IMR-90 (cell line): ENCODE results near the gene ELFN1. TPM values are rescaled to one million over a fixed set of nuclear protein-coding genes. Genes with fewer than 3 reads are reported as not detected.

Experiments
- ATAC-seq: fragments of 200-7000 bp; cut with Tn5 transposase; 2 replicates; pipeline ENCODE4 v1.9.1; 2020; ENCODE audit warnings: low read depth, mild to moderate bottlenecking, moderate library complexity
- BruUV-seq: library from RNA; stranded (reverse); fragments of 400-500 nt; replicated peaks from 2 replicates; lab custom pipeline; 2021; lab: Mats Ljungman, UMichigan
- CTCF ChIA-PET: fragments of 300-600 bp; formaldehyde crosslinking; extraction: SDS; loops from one replicate; lab custom pipeline; 2021; ENCODE audit warnings: antibody characterized with exemption; lab: Yijun Ruan, JAX
- POLR2A ChIA-PET: fragments of 300-600 bp; sonication (Branson Sonifier 250); formaldehyde crosslinking; loops from one replicate; lab custom pipeline; 2022; ENCODE audit warnings: antibody characterized with exemption; ENCODE audit not compliant: unreplicated experiment; lab: Charles Lee
- DNase-seq: peaks from one replicate; pipeline ENCODE4 v3.0.0; 2013
- H2AFZ ChIP-seq: replicated peaks from 2 replicates; pipeline ENCODE3; 2013; ENCODE audit warnings: low read length, mild to moderate bottlenecking; ENCODE audit not compliant: poor library complexity
- H2AK5ac ChIP-seq: 2 replicates; pipeline ENCODE4 v1.6.1; 2013; ENCODE audit warnings: low read depth, low read length, inconsistent platforms
- H2AK9ac ChIP-seq: replicated peaks from 2 replicates; pipeline ENCODE3; 2013; ENCODE audit warnings: mild to moderate bottlenecking, low read depth, low read length, moderate library complexity; ENCODE audit not compliant: poor library complexity
- H2BK120ac ChIP-seq: 2 replicates; pipeline ENCODE4 v1.6.1; 2013; ENCODE audit warnings: low read depth, low read length, inconsistent platforms
- H2BK15ac ChIP-seq: 3 replicates; pipeline ENCODE4 v1.6.1; 2013; ENCODE audit warnings: low read depth, low read length, inconsistent platforms
- H2BK20ac ChIP-seq: 2 replicates; pipeline ENCODE4 v1.6.1; 2013; ENCODE audit warnings: low read depth, mild to moderate bottlenecking, inconsistent platforms, low read length, moderate library complexity
- H2BK5ac ChIP-seq: 2 replicates; pipeline ENCODE4 v1.6.1; 2013; ENCODE audit warnings: mild to moderate bottlenecking, low read depth, low read length, inconsistent platforms; ENCODE audit not compliant: poor library complexity, severe bottlenecking
- H3K14ac ChIP-seq: replicated peaks from 2 replicates; pipeline ENCODE4 v1.6.1; 2013; ENCODE audit warnings: low read depth, low read length, inconsistent platforms
- H3K18ac ChIP-seq: 2 replicates; pipeline ENCODE4 v1.6.1; 2013; ENCODE audit warnings: low read depth, low read length, control low read depth
- H3K23ac ChIP-seq: 2 replicates; pipeline ENCODE4 v1.6.1; 2013; ENCODE audit warnings: low read depth, low read length, inconsistent platforms
- H3K27ac ChIP-seq: 2 replicates; pipeline ENCODE4 v1.5.1; 2013; ENCODE audit warnings: mild to moderate bottlenecking, control low read depth, low read length; ENCODE audit not compliant: insufficient read depth
- H3K27me3 ChIP-seq: 2 replicates; pipeline ENCODE4 v1.6.1; 2013; ENCODE audit warnings: low read length; ENCODE audit not compliant: control insufficient read depth, insufficient read depth
- H3K36me3 ChIP-seq: 2 replicates; pipeline ENCODE4 v1.6.1; 2013; ENCODE audit warnings: low read length, mixed read lengths; ENCODE audit not compliant: control insufficient read depth, insufficient read depth
- H3K4ac ChIP-seq: 2 replicates; pipeline ENCODE4 v1.6.1; 2013; ENCODE audit warnings: low read depth, low read length, inconsistent platforms
- H3K4me1 ChIP-seq: 2 replicates; pipeline ENCODE4 v1.6.1; 2013; ENCODE audit warnings: low read length, mixed read lengths; ENCODE audit not compliant: control insufficient read depth, insufficient read depth
- H3K4me2 ChIP-seq: 2 replicates; pipeline ENCODE4 v1.6.1; 2013; ENCODE audit warnings: low read depth, mild to moderate bottlenecking, control low read depth, low read length, moderate library complexity
- H3K4me3 ChIP-seq: 2 replicates; pipeline ENCODE4 v1.5.1; 2013; ENCODE audit warnings: low read depth, mild to moderate bottlenecking, control low read depth, low read length, moderate library complexity; ENCODE audit not compliant: insufficient read depth
- H3K56ac ChIP-seq: 2 replicates; pipeline ENCODE4 v1.6.1; 2013; ENCODE audit warnings: low read length, inconsistent platforms; ENCODE audit not compliant: insufficient read depth; ENCODE audit errors: extremely low read depth
- H3K79me1 ChIP-seq, 2 experiments: 2 replicates each; pipeline ENCODE4 v1.6.1; 2013; ENCODE audit warnings: low read length in 2 of 2, inconsistent platforms in 1 of 2, low read depth in 1 of 2
- H3K9ac ChIP-seq: 2 replicates; pipeline ENCODE4 v1.6.1; 2013; ENCODE audit warnings: low read depth, low read length, control low read depth
- H3K9me1 ChIP-seq: 2 replicates; pipeline ENCODE4 v1.6.1; 2013; ENCODE audit warnings: low read length, inconsistent platforms; ENCODE audit not compliant: insufficient read depth
- H3K9me3 ChIP-seq: 2 replicates; pipeline ENCODE4 v1.6.1; 2013; ENCODE audit warnings: low read length; ENCODE audit not compliant: control insufficient read depth, insufficient read depth
- H4K20me1 ChIP-seq: 2 replicates; pipeline ENCODE4 v1.6.1; 2013; ENCODE audit warnings: low read length, inconsistent platforms; ENCODE audit not compliant: insufficient read depth
- H4K5ac ChIP-seq: 2 replicates; pipeline ENCODE4 v1.6.1; 2013; ENCODE audit warnings: mild to moderate bottlenecking, low read depth, low read length, control low read depth
- H4K8ac ChIP-seq, 2 experiments: 2 replicates each; pipeline ENCODE4 v1.6.1; 2013; ENCODE audit warnings: low read depth in 2 of 2, low read length in 2 of 2, control low read depth in 1 of 2, inconsistent platforms in 1 of 2
- H4K91ac ChIP-seq: 2 replicates; pipeline ENCODE4 v1.6.1; 2013; ENCODE audit warnings: low read depth, low read length, inconsistent platforms; ENCODE audit not compliant: insufficient read depth
- BHLHE40 ChIP-seq: fragments of 150-350 bp; IDR thresholded peaks from 2 replicates; pipeline ENCODE4 v1.6.1; 2016; ENCODE audit warnings: mild to moderate bottlenecking, low read depth, low read length
- CEBPB ChIP-seq: IDR thresholded peaks from 2 replicates; pipeline ENCODE4 v1.6.1; 2012; ENCODE audit warnings: low read depth, low read length, improper control_type of control experiment
- CHD1 ChIP-seq: IDR thresholded peaks from 2 replicates; pipeline ENCODE4 v1.6.1; 2012; ENCODE audit warnings: low read depth, low read length, improper control_type of control experiment
- CTCF ChIP-seq: conservative IDR thresholded peaks from 2 replicates; pipeline ENCODE4 v1.5.1; 2012; ENCODE audit warnings: mild to moderate bottlenecking, low read depth, low read length, improper control_type of control experiment
- FOS ChIP-seq: fragments of 150-350 bp; IDR thresholded peaks from 2 replicates; pipeline ENCODE4 v1.6.1; 2016; ENCODE audit warnings: low read depth, low read length
- MAFK ChIP-seq: IDR thresholded peaks from 2 replicates; pipeline ENCODE4 v1.6.1; 2012; ENCODE audit warnings: low read depth, low read length, improper control_type of control experiment
- MAZ ChIP-seq: IDR thresholded peaks from 2 replicates; pipeline ENCODE4 v1.6.1; 2012; ENCODE audit warnings: low read depth, mild to moderate bottlenecking, low read length, improper control_type of control experiment, moderate library complexity, borderline replicate concordance
- MXI1 ChIP-seq: IDR thresholded peaks from 2 replicates; pipeline ENCODE4 v1.6.1; 2012; ENCODE audit warnings: low read depth, mild to moderate bottlenecking, low read length, moderate library complexity, borderline replicate concordance
- NFE2L2 ChIP-seq: fragments of 150-350 bp; IDR thresholded peaks from 2 replicates; pipeline ENCODE4 v1.6.1; 2016; ENCODE audit warnings: low read depth, mild to moderate bottlenecking, low read length
- POLR2A ChIP-seq: IDR thresholded peaks from 2 replicates; pipeline ENCODE4 v1.6.1; 2012; ENCODE audit warnings: mild to moderate bottlenecking, low read depth, low read length
- RAD21 ChIP-seq: IDR thresholded peaks from 2 replicates; pipeline ENCODE4 v1.6.1; 2012; ENCODE audit warnings: low read length, improper control_type of control experiment
- RCOR1 ChIP-seq: IDR thresholded peaks from 2 replicates; pipeline ENCODE4 v1.6.1; 2012; ENCODE audit warnings: mild to moderate bottlenecking, low read length, improper control_type of control experiment; ENCODE audit not compliant: insufficient replicate concordance
- RFX5 ChIP-seq: IDR thresholded peaks from 2 replicates; pipeline ENCODE4 v1.8.0; 2012; ENCODE audit warnings: low read depth, mild to moderate bottlenecking, low read length, moderate library complexity
- SMC3 ChIP-seq: fragments of 150-350 bp; IDR thresholded peaks from 2 replicates; pipeline ENCODE4 v1.6.1; 2016; ENCODE audit warnings: low read depth, mild to moderate bottlenecking, antibody characterized with exemption, low read length, moderate library complexity
- USF2 ChIP-seq: fragments of 150-350 bp; IDR thresholded peaks from 2 replicates; pipeline ENCODE4 v1.6.1; 2017; ENCODE audit warnings: mild to moderate bottlenecking, antibody characterized with exemption, low read length, low read depth
- WGBS, 2 experiments: methylation state at CpG; one replicate each; pipeline versions ENCODE4 v1.1.5 to v1.1.7; 2013; ENCODE audit warnings: missing lambda C conversion rate in 2 of 2; ENCODE audit not compliant: insufficient read length in 1 of 2; ENCODE audit errors: extremely low coverage in 2 of 2; 5-methylcytosine and 5-hydroxymethylcytosine counted together
- dilution Hi-C: fragments of 300-500 bp; cut with HindIII; formaldehyde crosslinking; loops from one replicate; pipeline ENCODE4 v1.14.3; 2018; ENCODE audit warnings: low sequenced_read_pairs; ENCODE audit not compliant: unreplicated experiment
- in situ Hi-C: fragments of 300-500 bp; cut with MboI; formaldehyde crosslinking; loops from 3 replicates; pipeline ENCODE4 v1.14.3; 2019; ENCODE audit warnings: low sequenced_read_pairs, inconsistent platforms, mixed read lengths
- intact Hi-C: fragments of 100-400 bp; cut with micrococcal nuclease; formaldehyde crosslinking; loops from 2 replicates; pipeline ENCODE4 v1.10.0; 2022
- polyA plus RNA-seq, 3 experiments: library from polyadenylated mRNA; depleted of rRNA; stranded (reverse); fragments of >200 nt; gene quantifications; 2 replicates each; pipeline ENCODE4 v1.2.3, GENCODE V29; 2012; ENCODE audit warnings: low replicate concordance in 1 of 3
- total RNA-seq: library from RNA; depleted of rRNA; stranded (reverse); fragments of >200 nt; gene quantifications from 2 replicates; pipeline ENCODE4 v1.2.3, GENCODE V29; 2012
- TF ChIP-seq, protein P1 (sequence below): fragments of 150-350 bp; IDR thresholded peaks from 2 replicates; pipeline ENCODE4 v1.6.1; 2016; ENCODE audit warnings: low read depth, mild to moderate bottlenecking, low read length, moderate library complexity, borderline replicate concordance

ELFN1 gene
- total and polyA plus RNA-seq, 2 of the 4 experiments (the other 2 are of a cell fraction), result 1.6 to 5.2 TPM

GRCh38 chr7:1709281-1709680 lies 39.2 kb downstream of the ELFN1 start:
- Histone ChIP-seq H4K20me1 (peaks cover 3% of the 10 kb centered on the region; the same call in 1 of the 2 replicates), H3K23ac (no peak overlapping the region), H3K9ac (no peak overlapping the region), H2BK120ac (no peak overlapping the region), H3K14ac (no peak overlapping the region), H3K4ac (no peak overlapping the region), H3K27ac (no peak overlapping the region), H3K4me3 (no peak overlapping the region), H3K4me1 (no peaks in the 10 kb centered on the region), H2AK5ac (no peak overlapping the region), H2AFZ (no peak overlapping the region), H4K8ac (no peak overlapping the region), H3K27me3 (peaks cover 1% of the 10 kb centered on the region; the same call in 1 of the 2 replicates), H2AK9ac (no peak overlapping the region), H3K18ac (no peak overlapping the region), H3K36me3 (no peaks in the 10 kb centered on the region), H3K79me1 (no peaks in the 10 kb centered on the region; a peak in 1 of 4 replicates), H2BK5ac (no peak overlapping the region), H2BK15ac (no peak overlapping the region), H2BK20ac (no peak overlapping the region), H3K4me2 (no peak overlapping the region), H4K5ac (no peak overlapping the region), H3K56ac (no peak overlapping the region), H3K9me3 (peaks cover 7% of the 10 kb centered on the region), H4K91ac (no peak overlapping the region), H3K9me1 (peaks cover 3% of the 10 kb centered on the region; the same call in 1 of the 2 replicates)
- TF ChIP-seq NFE2L2 (no peak), MXI1 (no peak), RFX5 (no peak), POLR2A (no peak), SMC3 (no peak), FOS (no peak), BHLHE40 (no peak), RAD21 (no peak), CTCF (no peak), CHD1 (no peak), CEBPB (no peak), USF2 (no peak), MAFK (no peak), MAZ (no peak), RCOR1 (no peak)
- TF ChIP-seq, protein P1, sequence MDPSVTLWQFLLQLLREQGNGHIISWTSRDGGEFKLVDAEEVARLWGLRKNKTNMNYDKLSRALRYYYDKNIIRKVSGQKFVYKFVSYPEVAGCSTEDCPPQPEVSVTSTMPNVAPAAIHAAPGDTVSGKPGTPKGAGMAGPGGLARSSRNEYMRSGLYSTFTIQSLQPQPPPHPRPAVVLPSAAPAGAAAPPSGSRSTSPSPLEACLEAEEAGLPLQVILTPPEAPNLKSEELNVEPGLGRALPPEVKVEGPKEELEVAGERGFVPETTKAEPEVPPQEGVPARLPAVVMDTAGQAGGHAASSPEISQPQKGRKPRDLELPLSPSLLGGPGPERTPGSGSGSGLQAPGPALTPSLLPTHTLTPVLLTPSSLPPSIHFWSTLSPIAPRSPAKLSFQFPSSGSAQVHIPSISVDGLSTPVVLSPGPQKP, result no peak
- ChIA-PET CTCF (no interaction called here), POLR2A (no interaction called here)
- intact Hi-C loops, result no loop called here
- WGBS, 2 experiments, result 71% methylated on average over 3 of the region's 10 CpGs; no CpG with 5 or more reads in 1 of the 2 experiments
- ATAC-seq (no peak), DNase-seq (no peak)
- dilution Hi-C loops, result no loop called here
- in situ Hi-C loops, result no loop called here
- BruUV-seq, result no TSS peak
